ENCODE data around the gene CDK14.

CDK14 gene

GRCh38 chr7:91064052-91064451 is 467.9 kb downstream of the CDK14 start:
- TF ChIP-seq ZBTB7A (IDR thresholded peaks at IDR 0.05; ENCODE audit: low read depth) (no peak), REST (IDR thresholded peaks at IDR 0.05; ENCODE audit: low read depth) (no peak), RAD21 (IDR thresholded peaks at IDR 0.05; ENCODE audit: low read depth) (no peak), EGR1 (IDR thresholded peaks at IDR 0.05) (no peak), TAF1 (IDR thresholded peaks at IDR 0.05; ENCODE audit: low read depth) (no peak), CEBPB (IDR thresholded peaks at IDR 0.05) (no peak), USF1 (IDR thresholded peaks at IDR 0.05) (no peak), FOXM1 (IDR thresholded peaks at IDR 0.05; ENCODE audit: borderline replicate concordance, low read depth) (no peak), YY1 (IDR thresholded peaks at IDR 0.05; ENCODE audit: low read depth) (no peak), EP300 (IDR thresholded peaks at IDR 0.05; ENCODE audit: borderline replicate concordance) (no peak), NFIC (IDR thresholded peaks at IDR 0.05) (no peak), TEAD4 (IDR thresholded peaks at IDR 0.05) (no peak), MAX (IDR thresholded peaks at IDR 0.05) (no peak), CREB1 (IDR thresholded peaks at IDR 0.05; ENCODE audit: low read depth) (no peak), TCF12 (IDR thresholded peaks at IDR 0.05; ENCODE audit: low read depth) (no peak)

GRCh38 chr7:91064938-91065337 is 468.8 kb downstream of the CDK14 start:
- TF ChIP-seq REST (IDR thresholded peaks at IDR 0.05; ENCODE audit: low read depth) (no peak), YY1 (IDR thresholded peaks at IDR 0.05; ENCODE audit: low read depth) (no peak), NFIC (IDR thresholded peaks at IDR 0.05) (no peak), TEAD4 (IDR thresholded peaks at IDR 0.05) (no peak), USF1 (IDR thresholded peaks at IDR 0.05) (no peak), CREB1 (IDR thresholded peaks at IDR 0.05; ENCODE audit: low read depth) (no peak), MAX (IDR thresholded peaks at IDR 0.05) (no peak), TCF12 (IDR thresholded peaks at IDR 0.05; ENCODE audit: low read depth) (no peak)

- TF ChIP-seq EGR1 (IDR thresholded peaks at IDR 0.05) (no peak), TAF1 (IDR thresholded peaks at IDR 0.05; ENCODE audit: low read depth) (no peak), CREB1 (IDR thresholded peaks at IDR 0.05; ENCODE audit: low read depth) (no peak), YY1 (IDR thresholded peaks at IDR 0.05; ENCODE audit: low read depth) (no peak)
These were observed 470.5 kb downstream of the CDK14 start for GRCh38 chr7:91066627-91067026.

GRCh38 chr7:91067242-91067641 is 471.1 kb downstream of the CDK14 start:
- no peak for TF ChIP-seq TCF12 (IDR thresholded peaks at IDR 0.05; ENCODE audit: low read depth)
- TF ChIP-seq NFIC (IDR thresholded peaks at IDR 0.05), result no peak

GRCh38 chr7:91068136-91068795 is 472.1 kb downstream of the CDK14 start:
- TF ChIP-seq EGR1 (IDR thresholded peaks at IDR 0.05) (no peak), TAF1 (IDR thresholded peaks at IDR 0.05; ENCODE audit: low read depth) (no peak), CEBPB (IDR thresholded peaks at IDR 0.05) (no peak), NFIC (IDR thresholded peaks at IDR 0.05) (no peak), RAD21 (IDR thresholded peaks at IDR 0.05; ENCODE audit: low read depth) (no peak), TCF12 (IDR thresholded peaks at IDR 0.05; ENCODE audit: low read depth) (no peak), CREB1 (IDR thresholded peaks at IDR 0.05; ENCODE audit: low read depth) (no peak), MAX (IDR thresholded peaks at IDR 0.05) (no peak), EP300 (IDR thresholded peaks at IDR 0.05; ENCODE audit: borderline replicate concordance) (no peak), FOXM1 (IDR thresholded peaks at IDR 0.05; ENCODE audit: borderline replicate concordance, low read depth) (no peak), TEAD4 (IDR thresholded peaks at IDR 0.05) (no peak), YY1 (IDR thresholded peaks at IDR 0.05; ENCODE audit: low read depth) (no peak), USF1 (IDR thresholded peaks at IDR 0.05) (no peak), ZBTB7A (IDR thresholded peaks at IDR 0.05; ENCODE audit: low read depth) (no peak), REST (IDR thresholded peaks at IDR 0.05; ENCODE audit: low read depth) (no peak)
